Stimulated activated CD4-positive, alpha-beta T cell treated with anti-CD3 and anti-CD28 coated beads, Interleukin-4, amount 100 ng/mL, for 4 hours (primary cell): ENCODE measurements around the gene KDM6A.
"Not testable (repeated sequence)": the region's sequence is repeated elsewhere in the genome, so short reads cannot be mapped to it uniquely, and the experiment has no call there.

ENCODE experiments used
- DNase-seq, 2 experiments: peaks; one replicate each; pipeline ENCODE4 v3.0.0-alpha.2; 2020

The KDM6A gene

GRCh38 chrX:44931441-44931973, 58.5 kb downstream of the KDM6A start:
- DNase-seq = no peak

GRCh38 chrX:44935172-44935571, 62.2 kb downstream of the KDM6A start:
- DNase-seq = no peak

DNA sequence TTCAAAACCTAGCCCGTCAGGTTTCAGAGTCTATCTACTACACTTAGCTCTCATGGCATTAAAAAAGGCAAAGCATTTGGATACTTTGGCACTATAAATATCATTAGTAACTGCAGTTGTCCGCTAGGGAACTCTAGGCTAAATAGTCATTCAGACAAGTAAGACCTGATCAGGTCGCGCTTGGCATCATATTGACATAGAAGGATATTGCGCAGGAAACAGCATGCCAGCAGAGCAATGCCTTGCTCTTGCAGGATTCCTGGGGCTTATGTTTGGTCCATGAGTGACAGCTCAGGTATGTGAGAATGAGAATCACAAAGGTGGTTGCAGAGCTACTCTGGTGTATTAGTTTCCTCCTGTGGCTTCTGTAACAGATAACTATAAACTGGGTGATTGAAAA, 62.7 kb downstream of the KDM6A start:
- DNase-seq = no peak

DNA sequence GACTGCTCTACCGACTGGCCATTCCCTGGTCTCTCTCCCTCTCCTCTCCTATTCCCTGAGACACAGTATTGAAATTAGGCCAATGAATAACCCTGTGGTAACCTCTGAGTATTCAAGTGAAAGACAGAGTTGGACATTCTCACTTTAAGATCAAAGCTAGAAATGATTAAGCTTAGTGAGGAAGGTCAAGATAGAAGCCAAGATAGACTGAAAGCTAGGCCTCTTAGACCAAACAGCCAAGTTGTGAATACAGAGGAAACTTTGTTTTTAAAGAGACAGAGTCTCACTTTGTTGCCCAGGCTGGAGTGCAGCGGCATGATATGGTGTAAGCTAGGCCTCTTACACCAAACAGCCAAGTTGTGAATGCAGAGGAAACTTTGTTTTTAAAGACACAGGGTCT, 64.6 kb downstream of the KDM6A start:
- no peak for DNase-seq

DNA sequence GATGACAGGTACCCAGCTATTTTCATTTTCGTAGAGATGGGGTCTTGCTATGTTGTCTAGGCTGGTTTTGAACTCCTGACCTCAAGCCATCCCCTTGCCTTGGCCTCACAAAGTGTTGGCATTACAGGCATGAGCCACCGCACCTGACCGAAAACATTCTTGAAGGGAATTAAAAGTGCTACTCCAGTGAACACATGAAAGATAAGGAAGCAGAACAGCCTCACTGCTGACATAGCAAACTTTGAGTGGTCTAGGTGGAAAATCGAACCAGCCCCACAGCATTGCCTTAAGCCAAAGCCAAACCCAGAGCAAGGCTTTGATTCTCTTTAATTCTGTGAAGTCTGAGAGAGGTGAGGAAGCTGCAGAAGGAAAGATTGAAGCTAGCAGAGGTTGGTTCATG, 65.1 kb downstream of the KDM6A start:
- DNase-seq = no peak

DNA sequence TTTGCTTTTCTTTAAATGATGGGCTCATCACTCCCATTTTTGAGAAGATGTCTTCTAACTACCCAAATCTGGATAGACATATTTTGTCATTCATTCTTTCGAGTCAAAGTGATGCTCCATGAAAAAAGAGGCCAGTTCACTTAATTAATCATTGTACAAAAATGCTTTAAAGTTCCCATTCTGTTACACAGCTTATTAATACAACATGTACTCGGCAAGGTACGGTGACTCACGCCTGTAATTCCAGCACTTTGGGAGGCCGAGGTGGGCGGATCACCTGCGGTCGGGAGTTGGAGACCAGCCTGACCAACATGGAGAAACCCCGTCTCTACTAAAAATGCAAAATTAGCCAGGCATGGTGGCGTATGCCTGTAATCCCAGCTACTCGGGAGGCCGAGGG, 67.6 kb downstream of the KDM6A start:
- not testable (repeated sequence) for DNase-seq

- DNase-seq = no peak
Measured at GRCh38 chrX:44943007-44943406, 70.0 kb downstream of the KDM6A start.

DNA sequence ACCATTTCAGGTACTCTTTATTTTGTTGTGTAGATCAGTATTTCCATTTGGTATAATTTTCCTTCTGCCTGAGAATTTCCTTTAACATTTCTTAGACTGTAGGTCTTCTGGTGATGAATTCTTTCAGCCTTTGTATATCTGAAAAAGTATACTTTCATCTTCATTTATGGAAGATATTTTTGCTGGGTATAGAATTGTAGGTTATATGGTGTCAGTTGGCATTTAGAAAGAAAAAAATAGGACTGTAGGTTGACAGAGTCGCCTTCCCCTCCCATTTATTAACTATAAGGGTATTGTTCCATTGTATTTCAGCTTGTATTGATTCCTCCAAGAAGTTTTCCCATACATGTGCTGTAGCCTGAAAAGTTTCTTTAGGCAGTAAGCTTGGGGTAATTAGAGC, 71.9 kb downstream of the KDM6A start:
- no peak for DNase-seq

- no peak for DNase-seq
Measured at GRCh38 chrX:44945736-44946135, 72.7 kb downstream of the KDM6A start.

GRCh38 chrX:44946771-44947170, 73.8 kb downstream of the KDM6A start:
- no peak for DNase-seq

GRCh38 chrX:44947995-44948394, 75.0 kb downstream of the KDM6A start:
- no peak for DNase-seq

DNA sequence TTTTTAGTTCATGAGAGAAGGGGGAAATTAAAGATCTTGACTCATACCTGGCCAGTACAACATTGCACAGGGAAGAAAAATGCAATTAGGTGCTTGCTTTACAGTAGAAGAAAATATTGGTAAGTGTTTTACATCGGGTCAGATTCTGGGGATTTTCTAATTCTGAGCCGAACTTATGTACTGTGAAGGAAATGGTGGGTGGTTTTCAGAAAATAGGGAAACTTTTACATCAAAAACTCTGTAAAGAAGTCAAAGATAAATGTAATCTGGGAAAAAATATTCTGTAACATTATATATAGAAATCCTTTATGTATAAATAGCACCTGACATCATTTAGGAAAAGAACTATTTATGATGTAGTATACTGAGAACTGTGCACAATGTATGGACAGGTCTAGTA, 75.4 kb downstream of the KDM6A start:
- no peak for DNase-seq

DNA sequence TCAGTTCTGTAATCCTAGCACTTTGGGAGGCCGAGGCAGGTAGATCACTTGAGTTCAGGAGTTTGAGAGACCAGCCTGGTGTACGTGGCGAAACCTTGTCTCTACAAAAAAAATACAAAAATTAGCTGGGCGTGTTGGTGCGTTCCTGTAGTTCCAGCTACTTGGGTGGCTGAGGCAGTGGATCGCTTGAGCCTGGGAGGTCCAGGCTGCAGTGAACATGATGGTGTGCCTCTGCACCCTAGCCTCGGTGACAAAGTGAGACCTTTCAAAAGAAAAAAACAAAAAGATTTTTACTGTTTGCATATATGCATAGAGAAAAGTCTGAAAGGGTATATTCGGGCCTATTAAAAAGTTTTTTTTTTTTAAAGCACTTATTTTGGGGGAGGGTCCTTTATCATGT, 76.1 kb downstream of the KDM6A start:
- DNase-seq = no peak

- not testable (repeated sequence) for DNase-seq
Measured at GRCh38 chrX:44950471-44951366, 77.7 kb downstream of the KDM6A start.

DNA sequence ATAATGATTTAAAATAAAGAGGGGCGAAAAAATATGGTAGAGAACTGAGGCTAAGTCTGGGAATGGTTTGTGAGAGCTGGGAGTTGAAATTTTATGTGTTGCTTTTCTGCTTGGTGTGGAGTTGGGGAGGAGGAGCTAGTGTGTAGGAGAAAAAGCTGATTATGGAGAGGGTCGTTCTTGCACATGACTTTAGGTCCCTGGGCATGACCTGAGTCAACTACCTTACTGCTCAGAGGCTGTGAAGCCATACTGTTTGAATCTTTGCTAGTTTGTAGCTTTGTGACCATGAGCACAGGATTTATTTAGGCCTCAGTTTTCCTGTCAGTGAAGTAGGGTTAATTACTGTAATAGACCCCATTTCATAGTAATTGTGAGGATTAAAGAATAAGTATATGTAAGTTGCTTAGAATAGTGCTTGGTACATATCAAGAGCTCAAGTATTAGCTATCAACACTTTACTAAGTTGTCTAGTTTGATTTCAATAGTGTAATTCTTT, 78.6 kb downstream of the KDM6A start:
- no peak for DNase-seq

GRCh38 chrX:44952329-44953027, 79.5 kb downstream of the KDM6A start:
- DNase-seq = no peak

- no peak for DNase-seq
Measured at GRCh38 chrX:44953734-44954502, 80.9 kb downstream of the KDM6A start.

GRCh38 chrX:44954562-44954961, 81.6 kb downstream of the KDM6A start:
- DNase-seq = no peak

DNA sequence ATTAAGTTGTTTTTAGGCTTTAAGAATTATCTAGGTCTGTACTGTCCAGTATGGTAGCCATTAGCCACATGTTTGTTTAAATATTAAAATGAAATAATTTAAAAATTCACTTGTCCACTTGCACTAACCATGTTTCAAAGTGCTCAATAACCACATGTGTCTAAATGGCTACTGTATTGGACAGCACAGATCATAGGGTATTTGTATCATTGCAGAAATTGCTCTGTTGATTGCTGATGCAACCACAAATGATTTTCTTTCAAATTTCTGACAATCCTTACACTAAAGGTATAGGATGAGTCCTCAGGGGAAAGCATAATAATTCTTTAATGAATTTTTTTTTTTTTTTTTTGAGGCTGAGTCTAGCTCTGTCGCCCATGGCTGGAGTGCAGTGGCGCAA, 84.9 kb downstream of the KDM6A start:
- no peak for DNase-seq

DNA sequence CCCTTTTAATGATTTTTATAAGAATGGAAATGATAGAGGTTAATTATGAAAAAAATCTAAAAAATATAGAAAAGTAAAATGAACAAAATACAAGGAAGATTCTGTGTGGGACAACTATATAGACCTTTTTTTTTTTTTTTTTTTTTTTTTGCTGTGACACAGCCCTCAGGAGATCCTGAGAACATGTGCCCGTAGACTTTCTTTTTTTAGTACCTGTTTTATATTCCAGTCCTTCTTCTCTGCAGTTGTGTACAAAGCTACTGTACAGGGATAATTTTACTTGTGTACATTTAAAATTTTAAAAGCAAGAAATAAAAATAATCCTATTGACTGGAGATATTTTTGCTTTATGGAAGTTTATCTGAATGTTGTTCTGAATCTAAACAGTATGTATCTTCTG, 85.5 kb downstream of the KDM6A start:
- no peak for DNase-seq

GRCh38 chrX:44961817-44962607, 89.0 kb downstream of the KDM6A start:
- no peak for DNase-seq

DNA sequence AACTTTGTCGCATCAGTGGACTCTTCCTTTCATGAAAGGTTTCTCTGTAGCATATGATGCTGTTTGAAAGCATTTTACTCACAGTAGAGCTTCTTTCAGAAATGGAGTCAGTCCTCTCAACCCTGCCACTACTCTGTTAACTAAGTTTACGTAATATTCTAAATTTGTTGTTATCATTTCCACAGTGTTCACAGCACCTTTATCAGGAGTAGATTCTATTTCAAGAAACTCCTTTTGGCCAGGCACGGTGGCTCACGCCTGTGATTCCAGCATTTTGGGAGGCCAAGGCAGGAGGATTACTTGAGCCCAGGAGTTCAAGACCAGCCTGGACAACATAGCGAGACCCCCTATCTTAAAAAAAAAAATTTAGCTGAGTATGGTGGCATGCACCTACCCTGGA, 90.0 kb downstream of the KDM6A start:
- no peak for DNase-seq
